Uterus (tissue), 4 donors: ENCODE data around the gene DNAH11. TPM values are rescaled to one million over a fixed set of nuclear protein-coding genes. Genes with fewer than 3 reads are reported as not detected.

Source experiments
- DNase-seq, 2 donors: peaks; one replicate each; pipeline ENCODE4 v3.0.0-alpha.2; 2019 to 2020
- H3K27ac ChIP-seq, 2 donors: fragments of 200-600 bp; sonication (generic); 1 replicate in 1 of 2; 2 replicates in 1 of 2; pipeline ENCODE4 v1.5.1; 2016 to 2018
- H3K27me3 ChIP-seq, 2 donors: fragments of 200-600 bp; sonication (generic); one replicate each; pipeline ENCODE4 v1.5.1; 2018 to 2019; ENCODE audit warnings: control low read depth in 1 of 2
- H3K36me3 ChIP-seq, 2 donors: fragments of 200-600 bp; sonication (generic); one replicate each; pipeline ENCODE4 v1.5.1; 2019; ENCODE audit warnings: control low read depth in 1 of 2
- H3K4me1 ChIP-seq, 2 donors: fragments of 200-600 bp; sonication (generic); one replicate each; pipeline ENCODE4 v1.5.1; 2018 to 2019; ENCODE audit warnings: control low read depth in 1 of 2
- H3K4me3 ChIP-seq, 2 donors: fragments of 200-600 bp; sonication (generic); 1 replicate in 1 of 2; 2 replicates in 1 of 2; pipeline ENCODE4 v1.5.1; 2018 to 2019; ENCODE audit warnings: mild to moderate bottlenecking in 1 of 2
- H3K9me3 ChIP-seq, 2 donors: fragments of 200-600 bp; sonication (generic); one replicate each; pipeline ENCODE4 v1.5.1; 2019; ENCODE audit warnings: control low read depth in 1 of 2
- CTCF ChIP-seq, 4 experiments: fragments of 200-600 bp in 2 of 4; fragments of 450-650 bp in 2 of 4; sonication (generic) in 2 of 4; IDR thresholded peaks; one replicate each; pipeline ENCODE4 v1.5.1; 2016 to 2019; ENCODE audit warnings: antibody characterized with exemption in 4 of 4, mild to moderate bottlenecking in 2 of 4, moderate library complexity in 1 of 4
- POLR2A ChIP-seq, 2 donors: fragments of 450-650 bp; IDR thresholded peaks; one replicate each; pipeline ENCODE4 v1.6.1; 2016; ENCODE audit warnings: antibody characterized with exemption in 2 of 2, mild to moderate bottlenecking in 1 of 2, moderate library complexity in 1 of 2
- intact Hi-C: fragments of 100-400 bp; cut with DNase I; formaldehyde crosslinking; loops from one replicate; pipeline ENCODE4 v1.15.1; 2023; ENCODE audit warnings: low total_unique reads
- total RNA-seq, 4 donors: library from RNA; depleted of rRNA in 3 of 4; stranded (reverse); fragments of >200 nt in 3 of 4; gene quantifications; one replicate each; pipeline versions ENCODE4 v1.1.0 to v1.2.4, GENCODE V29; 2014 to 2023
- donor health status: DM: yes; HTN: yes; CAD: no.

The DNAH11 gene
- total RNA-seq, 4 donors from 2014 or later, result 0.26 to 6.8 (median 1.5) TPM

GRCh38 chr7:21784989-21785388, 242.2 kb downstream of the DNAH11 start:
- DNase-seq, result no peak
- TF ChIP-seq POLR2A (IDR thresholded peaks at IDR 0.05) (no peak), CTCF (IDR thresholded peaks at IDR 0.05) (no peak)
- Histone ChIP-seq H3K4me1 (no peaks in the 10 kb centered on the region), H3K36me3 (no peaks in the 10 kb centered on the region), H3K9me3 (no peaks in the 10 kb centered on the region), H3K27ac (no peak overlapping the region), H3K4me3 (no peak overlapping the region), H3K27me3 (no peaks in the 10 kb centered on the region)
- intact Hi-C loops, result no loop called here

- no peaks in the 10 kb centered on the region for H3K9me3 ChIP-seq
- no peak overlapping the region for H3K27ac ChIP-seq
- H3K27me3 ChIP-seq, result no peaks in the 10 kb centered on the region
- TF ChIP-seq CTCF (IDR thresholded peaks at IDR 0.05) (no peak), POLR2A (IDR thresholded peaks at IDR 0.05) (no peak)
- no peak overlapping the region for H3K4me3 ChIP-seq
- DNase-seq, result no peak
- intact Hi-C loops, result no loop called here
- H3K4me1 ChIP-seq, result no peaks in the 10 kb centered on the region
- no peaks in the 10 kb centered on the region for H3K36me3 ChIP-seq
These were observed 263.0 kb downstream of the DNAH11 start for GRCh38 chr7:21805791-21806190.

- Histone ChIP-seq H3K9me3 (no peaks in the 10 kb centered on the region), H3K27me3 (no peaks in the 10 kb centered on the region), H3K36me3 (no peaks in the 10 kb centered on the region), H3K27ac (no peak overlapping the region), H3K4me1 (no peaks in the 10 kb centered on the region), H3K4me3 (no peak overlapping the region)
- DNase-seq, result no peak
- TF ChIP-seq CTCF (IDR thresholded peaks at IDR 0.05) (no peak), POLR2A (IDR thresholded peaks at IDR 0.05) (no peak)
- intact Hi-C loops, result no loop called here
These were observed 263.5 kb downstream of the DNAH11 start for GRCh38 chr7:21806388-21806787.

DNA sequence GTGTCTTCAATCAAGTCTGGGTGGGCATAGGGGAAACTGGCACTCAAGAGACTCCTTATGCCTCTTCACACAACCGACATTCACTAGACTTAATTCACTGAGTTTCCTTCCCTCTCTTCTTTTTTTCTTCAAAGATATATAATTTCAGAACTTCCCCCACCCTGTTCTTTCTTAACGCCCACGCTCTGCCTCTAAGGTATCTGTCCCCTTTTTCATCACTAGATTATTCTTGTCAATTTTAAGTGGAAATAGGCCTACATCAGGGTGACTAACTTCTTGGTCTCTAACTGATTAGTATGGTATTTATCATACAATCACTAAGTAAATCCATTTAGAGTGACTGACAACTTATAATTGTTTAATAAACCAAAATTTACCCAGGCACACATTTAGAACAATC, 276.2 kb downstream of the DNAH11 start:
- no peaks in the 10 kb centered on the region for H3K9me3 ChIP-seq
- no peaks in the 10 kb centered on the region for H3K36me3 ChIP-seq
- H3K4me3 ChIP-seq, result no peak overlapping the region
- DNase-seq, result no peak
- intact Hi-C loops, result no loop called here
- no peak overlapping the region for H3K27ac ChIP-seq
- no peaks in the 10 kb centered on the region for H3K27me3 ChIP-seq
- H3K4me1 ChIP-seq, result no peaks in the 10 kb centered on the region
- TF ChIP-seq CTCF (IDR thresholded peaks at IDR 0.05), result no peak
- TF ChIP-seq POLR2A (IDR thresholded peaks at IDR 0.05), result no peak

GRCh38 chr7:21828841-21829240, 286.0 kb downstream of the DNAH11 start:
- Histone ChIP-seq H3K4me1 (no peaks in the 10 kb centered on the region), H3K36me3 (no peaks in the 10 kb centered on the region), H3K27ac (no peak overlapping the region), H3K4me3 (no peak overlapping the region), H3K9me3 (no peaks in the 10 kb centered on the region), H3K27me3 (no peaks in the 10 kb centered on the region)
- intact Hi-C loops, result no loop called here
- DNase-seq, result no peak
- TF ChIP-seq POLR2A (IDR thresholded peaks at IDR 0.05), result no peak
- no peak for TF ChIP-seq CTCF (IDR thresholded peaks at IDR 0.05)
